IPS-15b (cell line): ENCODE results near the gene GRAP2.

Experiments used
- H3K27me3 ChIP-seq: one replicate; pipeline ENCODE4 v1.6.1; 2013; ENCODE audit warnings: low read length; ENCODE audit not compliant: control insufficient read depth, insufficient read depth
- H3K36me3 ChIP-seq: one replicate; pipeline ENCODE4 v1.6.1; 2013; ENCODE audit warnings: low read length; ENCODE audit not compliant: control insufficient read depth, insufficient read depth
- H3K4me1 ChIP-seq: one replicate; pipeline ENCODE4 v1.6.1; 2013; ENCODE audit warnings: mild to moderate bottlenecking, low read length; ENCODE audit not compliant: control insufficient read depth, insufficient read depth
- H3K4me3 ChIP-seq: one replicate; pipeline ENCODE4 v1.5.1; 2013; ENCODE audit warnings: low read depth, low read length
- H3K9ac ChIP-seq: one replicate; pipeline ENCODE4 v1.6.1; 2013; ENCODE audit warnings: low read depth, mild to moderate bottlenecking, low read length
- H3K9me3 ChIP-seq: one replicate; pipeline ENCODE4 v1.6.1; 2013; ENCODE audit warnings: mild to moderate bottlenecking, low read length; ENCODE audit not compliant: control insufficient read depth, insufficient read depth

GRAP2 gene

DNA sequence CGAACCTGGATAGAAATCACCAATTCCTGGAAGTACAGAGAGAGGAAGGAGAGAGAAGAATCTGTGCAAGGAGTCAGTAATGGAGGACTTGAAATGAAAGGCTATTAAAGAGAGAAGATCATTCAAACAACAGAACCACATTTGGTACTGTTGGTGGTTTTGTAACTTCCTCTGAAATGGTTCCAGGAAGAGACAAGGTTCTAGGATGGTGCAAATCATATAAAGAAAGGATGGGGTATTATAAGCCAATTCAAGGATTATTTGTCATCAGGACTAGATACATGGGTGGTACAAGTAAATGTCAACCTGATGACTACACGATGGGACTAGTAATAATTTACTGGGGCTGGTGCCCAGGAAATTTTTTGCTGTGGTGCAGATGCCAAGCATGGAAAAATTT, 30.4 kb downstream of the GRAP2 start:
- Histone ChIP-seq H3K27me3 (no peaks in the 10 kb centered on the region), H3K36me3 (no peaks in the 10 kb centered on the region), H3K4me1 (peaks cover 2% of the 10 kb centered on the region), H3K9ac (no peak overlapping the region), H3K4me3 (no peak overlapping the region), H3K9me3 (no peaks in the 10 kb centered on the region)

DNA sequence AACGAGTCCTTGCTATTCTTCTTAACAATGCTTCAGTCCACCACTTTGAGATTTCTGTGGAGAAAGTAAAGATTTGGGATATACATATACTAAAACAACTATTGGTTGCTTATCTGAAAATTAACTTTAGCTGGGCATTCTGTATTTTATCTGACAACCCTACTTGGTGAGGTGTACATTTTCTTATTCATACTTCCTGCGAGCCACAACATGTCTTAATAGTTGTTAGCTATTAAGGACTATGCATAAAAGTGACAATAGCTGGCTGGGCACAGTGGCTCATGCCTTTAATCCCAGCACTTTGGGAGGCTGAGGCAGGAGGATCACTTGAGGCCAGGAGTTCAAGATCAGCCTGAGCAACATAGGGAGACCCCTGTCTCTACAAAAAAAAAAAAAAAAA, 31.3 kb downstream of the GRAP2 start:
- Histone ChIP-seq H3K9me3 (no peaks in the 10 kb centered on the region), H3K4me3 (no peak overlapping the region), H3K4me1 (no peaks in the 10 kb centered on the region), H3K36me3 (no peaks in the 10 kb centered on the region), H3K27me3 (no peaks in the 10 kb centered on the region), H3K9ac (no peak overlapping the region)

DNA sequence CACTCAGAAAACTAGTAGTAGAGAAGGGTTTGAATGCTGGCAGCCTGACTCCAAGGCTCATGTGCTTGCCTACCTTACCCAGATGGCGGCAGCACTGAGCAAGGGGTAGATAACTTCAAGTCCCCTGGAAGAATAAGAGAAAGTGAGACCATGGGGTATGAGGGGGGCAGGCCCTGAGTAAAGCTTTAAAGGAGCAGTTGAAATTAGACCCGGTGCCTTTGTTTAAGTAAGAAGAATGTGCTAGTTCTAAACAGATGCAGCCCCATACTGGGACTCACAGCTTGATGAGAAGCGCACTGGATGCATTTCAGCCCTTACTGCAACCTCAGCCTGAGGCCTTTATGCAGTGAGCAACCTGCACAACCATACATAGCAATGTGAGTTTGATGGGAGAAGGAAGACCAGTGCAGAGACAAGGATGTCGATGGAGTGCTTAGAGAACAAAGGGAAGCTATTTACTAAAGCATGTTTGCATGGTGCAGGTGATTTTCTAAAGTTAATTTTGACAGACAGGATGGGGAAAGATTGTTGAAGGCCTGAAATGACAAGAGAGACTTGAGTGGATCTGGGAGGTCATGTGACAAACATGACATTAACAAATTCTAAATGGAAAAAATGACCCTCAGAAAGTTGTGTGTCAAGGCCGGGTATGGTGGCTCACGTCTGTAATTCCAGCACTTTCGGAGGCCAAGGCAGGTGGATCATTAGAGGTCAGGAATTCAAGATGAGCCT, 32.2 kb downstream of the GRAP2 start:
- H3K4me1 ChIP-seq: no peaks in the 10 kb centered on the region
- H3K27me3 ChIP-seq: no peaks in the 10 kb centered on the region
- H3K4me3 ChIP-seq: no peak overlapping the region
- no peaks in the 10 kb centered on the region for H3K9me3 ChIP-seq
- H3K36me3 ChIP-seq: no peaks in the 10 kb centered on the region
- no peak overlapping the region for H3K9ac ChIP-seq

DNA sequence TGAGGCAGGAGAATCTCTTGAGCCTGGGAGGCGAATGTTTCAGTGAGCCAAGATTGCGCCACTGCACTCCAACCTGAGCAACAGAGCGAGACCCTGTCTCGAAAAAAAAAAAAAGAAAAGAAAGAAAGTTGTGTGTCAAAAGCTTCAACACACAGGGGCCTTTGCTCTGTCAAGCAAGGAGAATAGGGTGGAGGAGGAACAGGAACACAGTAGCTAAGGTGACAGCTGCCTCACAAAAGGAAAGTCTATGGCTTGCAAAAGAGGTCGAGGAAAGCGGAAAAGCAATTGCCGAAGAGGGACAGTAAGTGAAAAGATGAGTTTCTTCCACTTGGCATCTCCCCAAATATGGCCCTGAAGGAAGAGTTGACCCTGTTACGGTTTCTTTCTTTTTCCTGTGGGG, 32.9 kb downstream of the GRAP2 start:
- Histone ChIP-seq H3K4me1 (no peaks in the 10 kb centered on the region), H3K9ac (no peak overlapping the region), H3K9me3 (no peaks in the 10 kb centered on the region), H3K36me3 (no peaks in the 10 kb centered on the region), H3K27me3 (no peaks in the 10 kb centered on the region), H3K4me3 (no peak overlapping the region)

DNA sequence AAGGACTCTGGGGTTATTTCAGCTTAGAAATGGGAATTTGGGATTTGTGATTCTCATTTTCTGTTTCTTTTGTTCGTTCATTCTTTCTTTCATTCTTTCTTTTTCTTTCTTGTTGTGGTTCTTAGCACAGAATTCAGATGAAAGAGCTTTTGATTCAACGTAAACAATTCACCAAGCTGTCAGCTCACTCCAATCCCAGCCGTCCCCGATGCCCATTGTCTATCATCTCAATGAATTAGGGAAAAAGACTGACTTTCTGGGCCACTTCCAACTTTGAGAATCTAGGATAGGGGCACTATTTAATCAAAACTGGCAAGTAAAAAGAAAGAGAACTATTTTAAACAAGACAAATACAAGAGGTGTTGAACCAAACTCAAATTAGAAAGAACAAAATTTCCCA, 34.2 kb downstream of the GRAP2 start:
- no peak overlapping the region for H3K4me3 ChIP-seq
- H3K9me3 ChIP-seq: no peaks in the 10 kb centered on the region
- H3K27me3 ChIP-seq: no peaks in the 10 kb centered on the region
- no peaks in the 10 kb centered on the region for H3K36me3 ChIP-seq
- no peaks in the 10 kb centered on the region for H3K4me1 ChIP-seq
- H3K9ac ChIP-seq: no peak overlapping the region

DNA sequence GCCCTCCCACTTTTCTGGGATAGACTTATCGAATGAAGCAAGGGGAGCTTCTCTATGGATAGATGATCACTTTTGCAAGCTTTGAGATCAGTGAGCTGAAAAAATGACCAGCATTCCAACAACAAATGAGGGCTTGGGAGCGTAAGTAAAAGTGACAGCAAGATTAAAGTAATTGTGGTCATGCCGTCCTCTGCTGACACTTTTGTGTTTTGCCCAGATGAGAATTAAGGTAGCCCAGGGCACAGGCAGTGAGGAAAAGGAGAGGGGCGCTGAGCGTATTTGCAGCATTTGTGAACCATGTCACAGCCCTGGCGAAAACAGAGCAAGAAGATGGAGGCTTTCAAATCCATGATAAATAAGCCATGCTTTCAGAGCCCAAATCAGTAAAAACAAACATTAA, 34.7 kb downstream of the GRAP2 start:
- peaks cover 2% of the 10 kb centered on the region for H3K4me1 ChIP-seq
- H3K36me3 ChIP-seq: no peaks in the 10 kb centered on the region
- no peaks in the 10 kb centered on the region for H3K9me3 ChIP-seq
- no peak overlapping the region for H3K4me3 ChIP-seq
- no peaks in the 10 kb centered on the region for H3K27me3 ChIP-seq
- H3K9ac ChIP-seq: no peak overlapping the region

DNA sequence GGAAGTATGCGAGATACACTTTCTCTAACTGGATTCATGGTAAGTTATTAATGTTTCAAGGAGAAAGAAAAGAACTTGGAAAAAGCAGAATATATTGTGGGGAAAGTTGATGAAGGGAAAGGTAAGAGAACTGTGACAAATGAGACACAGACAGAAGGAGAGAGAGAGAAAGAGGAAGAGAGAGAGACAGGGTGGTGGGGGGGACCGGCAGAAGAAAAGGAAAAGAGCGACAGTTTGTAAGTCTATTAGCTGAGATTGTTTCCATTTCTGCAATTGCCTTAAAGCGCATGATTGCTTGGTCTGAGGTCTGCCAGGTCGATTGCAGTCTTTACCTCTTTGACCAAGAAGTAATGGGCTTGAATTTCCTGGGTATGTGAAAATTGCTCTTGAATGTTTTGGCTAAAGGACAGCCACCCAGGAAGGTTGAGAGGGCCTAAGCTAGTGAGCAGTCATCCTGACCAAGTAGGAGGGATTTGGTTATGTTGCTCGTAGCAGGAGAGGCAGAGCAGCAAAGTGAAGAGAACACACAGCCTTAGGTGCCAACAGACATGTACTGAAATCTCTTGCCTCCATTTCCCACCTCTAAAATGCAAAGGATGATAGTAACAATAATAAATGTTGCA, 35.8 kb downstream of the GRAP2 start:
- Histone ChIP-seq H3K4me1 (peaks cover 9% of the 10 kb centered on the region), H3K36me3 (no peaks in the 10 kb centered on the region), H3K9me3 (no peaks in the 10 kb centered on the region), H3K9ac (no peak overlapping the region), H3K27me3 (no peaks in the 10 kb centered on the region), H3K4me3 (no peak overlapping the region)

DNA sequence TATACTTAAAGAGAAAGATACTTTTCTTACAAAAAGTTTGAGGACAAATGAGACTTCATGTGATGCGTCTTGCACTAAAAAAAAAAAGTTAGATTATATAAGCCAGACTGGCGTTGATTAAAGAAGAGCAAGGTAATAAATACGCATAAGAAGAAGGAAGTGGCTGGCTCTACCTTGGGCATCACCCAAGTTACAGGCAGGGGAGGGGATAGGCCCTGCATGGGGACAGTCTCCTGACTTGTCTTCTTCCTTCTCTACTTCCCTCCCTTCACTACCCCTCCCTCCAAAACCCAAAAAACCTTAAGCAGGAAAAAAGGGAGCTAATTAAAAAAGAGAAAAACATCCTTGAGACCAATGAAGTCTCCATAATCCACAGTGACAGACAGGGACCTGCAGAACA, 37.0 kb downstream of the GRAP2 start:
- H3K4me1 ChIP-seq: peaks cover 14% of the 10 kb centered on the region
- H3K27me3 ChIP-seq: no peaks in the 10 kb centered on the region
- H3K9me3 ChIP-seq: no peaks in the 10 kb centered on the region
- no peaks in the 10 kb centered on the region for H3K36me3 ChIP-seq
- H3K4me3 ChIP-seq: no peak overlapping the region
- no peak overlapping the region for H3K9ac ChIP-seq

DNA sequence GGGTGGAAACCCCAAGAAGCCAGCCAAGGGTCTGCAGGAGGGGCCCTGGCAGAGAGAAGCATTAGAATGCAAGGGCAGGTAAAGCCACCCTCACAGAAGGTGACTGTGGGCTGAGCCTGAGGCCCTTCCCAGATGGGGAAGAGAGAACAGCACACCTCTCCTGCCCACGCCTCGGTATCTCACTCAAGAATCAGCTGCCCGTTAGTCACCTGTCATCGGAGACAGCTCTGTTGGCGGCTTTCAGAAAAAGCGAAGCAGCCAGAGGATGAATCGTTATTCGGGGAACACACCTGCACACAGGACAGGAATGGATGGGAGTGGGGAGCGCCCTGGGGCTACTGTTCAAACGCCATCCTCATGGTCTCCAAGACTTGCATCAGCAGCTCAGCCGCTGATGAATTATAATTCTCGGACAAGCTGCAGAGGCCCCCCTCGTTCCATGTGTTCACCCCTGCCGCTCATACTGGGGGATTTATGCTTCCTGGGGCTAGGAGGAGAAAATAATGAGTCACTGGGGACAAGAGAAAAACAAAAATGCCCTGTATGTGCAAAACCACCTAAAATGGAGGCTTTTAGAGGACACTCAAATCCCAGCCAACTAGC, 37.7 kb downstream of the GRAP2 start:
- Histone ChIP-seq H3K9me3 (no peaks in the 10 kb centered on the region), H3K9ac (no peak overlapping the region), H3K4me3 (no peak overlapping the region), H3K27me3 (no peaks in the 10 kb centered on the region), H3K36me3 (no peaks in the 10 kb centered on the region), H3K4me1 (peaks cover 18% of the 10 kb centered on the region)

DNA sequence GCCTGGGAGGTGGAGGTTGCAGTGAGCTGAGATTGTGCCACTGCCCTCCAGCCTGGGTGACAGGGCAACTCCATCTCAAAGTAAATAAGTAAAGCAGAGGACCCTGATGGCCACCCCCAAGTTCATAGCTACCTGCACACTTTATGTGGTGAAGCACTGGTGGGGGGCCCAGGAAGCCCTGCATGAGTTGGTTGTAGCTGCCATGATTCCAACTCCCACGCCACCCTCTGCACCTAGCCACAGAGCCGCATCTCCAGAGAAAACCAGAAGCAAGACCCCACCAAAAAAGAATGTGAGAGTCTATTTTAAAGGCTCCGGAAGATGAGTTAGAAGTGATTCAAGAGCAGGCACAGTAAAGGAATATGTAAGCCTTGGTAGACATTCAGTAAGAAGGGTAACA, 38.9 kb downstream of the GRAP2 start:
- Histone ChIP-seq H3K36me3 (no peaks in the 10 kb centered on the region), H3K27me3 (no peaks in the 10 kb centered on the region), H3K4me1 (peaks cover 27% of the 10 kb centered on the region), H3K4me3 (no peak overlapping the region), H3K9me3 (no peaks in the 10 kb centered on the region), H3K9ac (no peak overlapping the region)

DNA sequence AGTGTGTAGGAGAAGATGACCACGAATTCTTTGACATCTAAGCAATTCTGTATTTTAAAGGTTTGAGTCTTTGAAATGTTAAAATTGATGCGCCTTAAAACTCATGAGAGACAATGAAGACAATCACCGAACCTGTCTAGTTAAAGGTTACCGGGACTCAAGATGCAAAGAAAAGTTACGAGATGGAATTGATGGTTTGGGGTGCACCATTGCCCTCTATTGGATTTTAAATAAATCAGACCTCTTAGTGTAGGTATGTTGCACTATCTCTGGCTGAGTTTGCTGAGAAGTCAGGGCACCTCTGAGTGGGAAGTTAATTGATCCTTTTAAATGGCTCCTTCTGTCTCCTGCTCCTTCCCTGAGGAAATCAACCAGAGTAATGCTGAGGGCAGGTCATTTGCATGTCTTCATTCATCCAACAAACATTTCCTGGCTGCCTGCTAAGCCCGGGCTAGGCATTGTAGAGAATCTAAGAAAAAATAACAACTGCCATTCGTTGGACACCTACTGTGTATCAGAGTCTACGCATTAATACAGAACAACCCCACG, 39.9 kb downstream of the GRAP2 start:
- no peak overlapping the region for H3K9ac ChIP-seq
- no peaks in the 10 kb centered on the region for H3K27me3 ChIP-seq
- H3K4me1 ChIP-seq: peaks cover 33% of the 10 kb centered on the region
- H3K4me3 ChIP-seq: no peak overlapping the region
- H3K36me3 ChIP-seq: no peaks in the 10 kb centered on the region
- H3K9me3 ChIP-seq: no peaks in the 10 kb centered on the region

DNA sequence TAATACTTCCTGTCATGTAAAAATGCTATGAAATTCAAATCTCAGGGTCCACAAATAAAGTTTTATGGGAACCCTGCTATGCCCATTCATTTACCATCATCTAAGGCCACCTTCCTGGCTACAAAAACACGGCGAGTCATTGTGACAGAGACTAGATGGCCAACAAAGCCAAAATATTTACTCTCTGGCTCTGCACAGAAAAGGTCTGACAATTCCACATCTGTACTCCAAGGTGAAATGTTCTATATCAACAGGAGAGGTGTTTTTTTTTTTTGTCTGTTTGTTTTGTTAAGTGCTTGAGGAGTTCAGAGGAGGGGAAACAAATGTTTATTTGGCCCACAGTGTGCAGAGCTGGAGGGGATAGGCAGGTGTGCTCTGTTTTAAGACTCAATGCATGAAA, 40.7 kb downstream of the GRAP2 start:
- H3K9ac ChIP-seq: no peak overlapping the region
- H3K27me3 ChIP-seq: no peaks in the 10 kb centered on the region
- H3K9me3 ChIP-seq: no peaks in the 10 kb centered on the region
- no peak overlapping the region for H3K4me3 ChIP-seq
- peaks cover 33% of the 10 kb centered on the region for H3K4me1 ChIP-seq
- H3K36me3 ChIP-seq: no peaks in the 10 kb centered on the region
